ENCODE results near the gene MRPS22. TPM values are rescaled to one million over a fixed set of nuclear protein-coding genes. Genes with fewer than 3 reads are reported as not detected.

The MRPS22 gene
- total and polyA plus RNA-seq, 2 of the 13 experiments (the other 11 are each of a cell fraction or from before 2014, with no cell fraction given), result 52.7 to 113 TPM

- TF ChIP-seq GMEB2 (CRISPR knock-in tag; IDR thresholded peaks at IDR 0.05; ENCODE audit: low read depth) (no peak), KAT2B (IDR thresholded peaks at IDR 0.05; ENCODE audit: borderline replicate concordance, low read depth, low read length) (no peak)
Measured at GRCh38 chr3:139346771-139347170, 3.0 kb downstream of the MRPS22 start (continued).

GRCh38 chr3:139353920-139354556 lies 10.2 kb downstream of the MRPS22 start:
- FAIRE-seq (peak; percentile 71), DNase-seq (ENCODE audit: low spot score) (peak; percentile 62), ATAC-seq (peak; percentile 97)
- no peak overlapping the region for H3K4me2 ChIP-seq (ENCODE audit: low read depth, low read length)
- no TSS peak for BruUV-seq (replicated peaks)
- no peaks in the 10 kb centered on the region for H3K4me1 ChIP-seq (ENCODE audit: insufficient read depth, low read length)
- H3K27ac ChIP-seq (ENCODE audit: extremely low read length, insufficient read depth, low read length), result no peak overlapping the region
- H3K4me3 ChIP-seq (replicated peaks in 1 of 3; ENCODE audit: insufficient read depth in 1 of 3, low read depth in 2 of 3, low read length in 3 of 3), result no peak overlapping the region
- in situ Hi-C loops (cut with HindIII; ENCODE audit: extremely low pct_ligation_motif_present, low pct_unique_long_range_greater_than_20kb), result loop anchor here (25.0 kb wide), 1 partner anchor 667 kb away; no protein-coding TSS in a partner anchor
- no peak overlapping the region for H2AFZ ChIP-seq (ENCODE audit: low read length)
- WGBS (ENCODE audit: low lambda C conversion rate), result 58% methylated on average over 3 of the region's 3 CpGs
- intact Hi-C loops (cut with micrococcal nuclease; ENCODE audit: unreplicated experiment), result no loop called here
- no peaks in the 10 kb centered on the region for H3K79me2 ChIP-seq (ENCODE audit: insufficient read depth, low read length)
- peaks cover 4% of the 10 kb centered on the region; the same call in 1 of the 2 replicates for H4K20me1 ChIP-seq (ENCODE audit: insufficient read depth, low read length)
- TF ChIP-seq FOXK2 (IDR thresholded peaks at IDR 0.05) (no peak), RBM22 (optimal IDR thresholded peaks at IDR 0.05; ENCODE audit: low read length) (peak; percentile 37), THAP11 (CRISPR knock-in tag; IDR thresholded peaks at IDR 0.05) (0 out of 2 replicates have a peak, but pooled peaks have one; percentile 24), ZNF18 (CRISPR knock-in tag; IDR thresholded peaks at IDR 0.05; ENCODE audit: insufficient replicate concordance) (no peak), CTCF (CRISPR knock-in tag; IDR thresholded peaks at IDR 0.05) (peak; percentile 67), SMC3 (IDR thresholded peaks at IDR 0.05; ENCODE audit: low read length) (peak; percentile 39), STAG1 (CRISPR knock-in tag; IDR thresholded peaks at IDR 0.05) (peak; percentile 28), HMGXB4 (CRISPR knock-in tag; IDR thresholded peaks at IDR 0.05; ENCODE audit: borderline replicate concordance in 1 of 2, low read depth in 1 of 2) (peak in 1 of 2 experiments; percentile 53; a peak in 1 of 4 replicates)
- no peaks in the 10 kb centered on the region for H3K27me3 ChIP-seq (ENCODE audit: control insufficient read depth in 1 of 2, insufficient read depth in 2 of 2, low read length in 2 of 2)
- POLR2A ChIA-PET, result interaction anchor here (1.2 to 2.4 kb wide), 3 partner anchors 9 to 36 kb away, joined by 4 to 16 read pairs (median 9); partner anchors contain the start of genes COPB2 and MRPS22
- peaks cover 24 to 88% of the 10 kb centered on the region in 2 experiments for H3K36me3 ChIP-seq (replicated peaks in 1 of 2; ENCODE audit: control insufficient read depth in 1 of 2, insufficient read depth in 2 of 2, low read length in 2 of 2)
- H3K9me3 ChIP-seq (ENCODE audit: low read length), result no peaks in the 10 kb centered on the region
- CTCF ChIA-PET (ENCODE audit: low intra/inter-chr PET ratio, low total read pairs), result no interaction called here
- H3K9ac ChIP-seq (ENCODE audit: insufficient read depth, low read depth, low read length), result no peak overlapping the region

All from HepG2 (cell line).